ENCODE data around the gene SAMD7. TPM values are rescaled to one million over a fixed set of nuclear protein-coding genes. Genes with fewer than 3 reads are reported as not detected.

The SAMD7 gene
- not detected for total RNA-seq
- polyA plus RNA-seq, result not detected
- long read RNA-seq, donor 1, result 0 reads
- long read RNA-seq, donor 2, result 0 reads
- long read RNA-seq, donor 3, result 0 reads

GRCh38 chr3:169911272-169911671 is at the start of gene SAMD7:
TSS of gene SAMD7 (plus strand) at chr3:169911572. CDS start at chr3:169919499, 7,927 bp downstream.
- Histone ChIP-seq H3K9me3 (no peaks in the 10 kb centered on the region), H3K27ac (no peak within 1 kb of the TSS), H3K4me3 (no peak within 1 kb of the TSS), H3K27me3 (no peaks in the 10 kb centered on the region), H3K36me3 (no peaks in the 10 kb centered on the region), H3K4me1 (ENCODE audit: insufficient read depth) (no peaks in the 10 kb centered on the region)
- TF ChIP-seq EP300 (IDR thresholded peaks at IDR 0.05), result no peak
- no peak for TF ChIP-seq CTCF (IDR thresholded peaks at IDR 0.05)
- TF ChIP-seq POLR2A (IDR thresholded peaks at IDR 0.05), result no peak
- intact Hi-C loops (cut with DNase I), result no loop called here
- WGBS, 3 donors, result 90 to 100% (median 93%) methylated on average over 1 of the region's 1 CpG
- no peak for DNase-seq

- H3K4me1 ChIP-seq (ENCODE audit: insufficient read depth), result no peaks in the 10 kb centered on the region
- intact Hi-C loops (cut with DNase I), result no loop called here
- no peaks in the 10 kb centered on the region for H3K36me3 ChIP-seq
- WGBS, 3 donors, result 70 to 76% (median 73%) methylated on average over 5 of the region's 5 CpGs
- TF ChIP-seq EP300 (IDR thresholded peaks at IDR 0.05) (no peak), CTCF (IDR thresholded peaks at IDR 0.05) (no peak), POLR2A (IDR thresholded peaks at IDR 0.05) (no peak)
- H3K27ac ChIP-seq, result no peak overlapping the region
- no peaks in the 10 kb centered on the region for H3K9me3 ChIP-seq
- H3K4me3 ChIP-seq, result no peak overlapping the region
- DNase-seq, result no peak
- H3K27me3 ChIP-seq, result no peaks in the 10 kb centered on the region
Measured at GRCh38 chr3:169861871-169862270, 49.5 kb upstream of the SAMD7 start.

- Histone ChIP-seq H3K27ac (no peak overlapping the region), H3K36me3 (no peaks in the 10 kb centered on the region), H3K9me3 (no peaks in the 10 kb centered on the region), H3K27me3 (no peaks in the 10 kb centered on the region), H3K4me1 (ENCODE audit: insufficient read depth) (no peaks in the 10 kb centered on the region), H3K4me3 (no peak overlapping the region)
- DNase-seq, result peak in 4 of 5 donors; percentile 25 to 56 (median 38)
- intact Hi-C loops (cut with DNase I), result no loop called here
- 2 to 4% (median 2%) methylated on average over 6 of the region's 6 CpGs for WGBS, 3 donors
- TF ChIP-seq CTCF (IDR thresholded peaks at IDR 0.05) (peak; percentile 28 to 44 (median 41)), EP300 (IDR thresholded peaks at IDR 0.05) (no peak), POLR2A (IDR thresholded peaks at IDR 0.05) (no peak)
Measured at GRCh38 chr3:169863458-169863899, 47.9 kb upstream of the SAMD7 start.

- no peaks in the 10 kb centered on the region for H3K27me3 ChIP-seq
- H3K4me3 ChIP-seq, result no peak overlapping the region
- TF ChIP-seq EP300 (IDR thresholded peaks at IDR 0.05) (no peak), CTCF (IDR thresholded peaks at IDR 0.05) (no peak), POLR2A (IDR thresholded peaks at IDR 0.05) (no peak)
- intact Hi-C loops (cut with DNase I), result no loop called here
- no peak overlapping the region for H3K27ac ChIP-seq
- no peaks in the 10 kb centered on the region for H3K36me3 ChIP-seq
- no peaks in the 10 kb centered on the region for H3K4me1 ChIP-seq (ENCODE audit: insufficient read depth)
- no peak for DNase-seq
- WGBS, 3 donors, result 88 to 92% (median 90%) methylated on average over 2 of the region's 2 CpGs
- H3K9me3 ChIP-seq, result no peaks in the 10 kb centered on the region
Measured at GRCh38 chr3:169864270-169864669, 47.1 kb upstream of the SAMD7 start.
